DOHH2 (cell line): ENCODE data around the gene PHRF1.

Experiments used
- CTCF ChIP-seq: fragments of 200-600 bp; sonication (generic); IDR thresholded peaks from one replicate; pipeline ENCODE4 v1.5.1; 2014; ENCODE audit warnings: antibody characterized with exemption, mild to moderate bottlenecking, low read depth, low read length; ENCODE audit not compliant: poor library complexity, severe bottlenecking
- EZH2phosphoT487 ChIP-seq: fragments of 200-600 bp; sonication (generic); IDR thresholded peaks from 2 replicates; pipeline ENCODE4 v1.6.1; 2017; ENCODE audit warnings: borderline replicate concordance, mild to moderate bottlenecking, antibody characterized with exemption, low read length, moderate library complexity, mixed read lengths

- TF ChIP-seq CTCF: no peak
- no peak for TF ChIP-seq EZH2phosphoT487
Measured at GRCh38 chr11:637333-637592, 61.0 kb downstream of the PHRF1 start.
